Regular cardiac myocyte (primary cell): ENCODE data around the gene TGM1. TPM values are rescaled to one million over a fixed set of nuclear protein-coding genes. Genes with fewer than 3 reads are reported as not detected.

Experiments used
- total RNA-seq: library from RNA; depleted of rRNA; stranded (reverse); fragments of >200 nt; gene quantifications from 2 replicates; pipeline ENCODE4 v1.2.3, GENCODE V29; 2014

The TGM1 gene
- 0.19 and 0.85 TPM in 2 replicates for total RNA-seq

DNA sequence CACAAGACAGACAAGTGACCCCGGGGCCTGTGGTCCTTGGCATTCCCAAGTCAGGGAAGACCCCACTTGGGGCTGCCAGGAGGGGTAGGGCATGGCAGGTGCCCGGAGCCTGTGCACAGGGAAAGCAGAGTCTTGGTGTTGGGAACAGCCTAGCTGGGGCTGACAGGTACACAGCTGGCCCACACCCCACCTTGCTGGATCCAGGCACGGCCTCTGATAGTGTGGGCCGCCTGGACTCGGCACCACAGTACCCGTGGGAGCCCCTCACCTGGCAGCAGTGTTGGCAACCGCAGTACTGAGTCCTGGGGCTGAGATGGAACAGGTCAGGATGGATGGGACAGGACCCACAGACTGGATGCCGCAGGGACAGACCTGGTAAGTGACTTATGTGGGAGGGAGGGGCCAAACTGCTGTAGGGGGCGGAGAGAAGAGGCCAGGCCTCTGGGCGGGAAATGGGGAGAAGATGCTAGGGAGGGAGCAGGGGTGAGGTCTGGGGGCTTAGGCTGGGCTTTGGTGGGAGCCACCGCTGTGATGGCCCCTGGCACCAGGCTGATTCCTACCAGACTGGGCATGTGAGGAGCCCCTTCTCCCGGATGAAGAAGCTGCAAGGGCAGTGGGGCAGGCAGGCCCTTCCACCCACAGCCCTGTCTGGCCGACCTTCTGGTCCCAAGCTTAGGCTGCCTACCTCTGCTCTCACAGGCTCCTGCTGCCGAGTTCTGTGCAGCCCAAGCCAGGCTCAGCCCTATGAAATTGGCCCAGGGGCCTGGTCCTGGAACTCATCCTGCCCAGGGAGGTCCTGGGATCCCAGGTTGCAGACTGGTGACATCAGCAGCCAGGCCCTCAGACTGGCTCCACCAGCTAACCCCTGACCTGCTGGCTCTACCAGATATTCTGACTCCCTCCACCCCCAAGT, at the start of gene TGM1:
TGM1 (minus strand) TSS at position 357 of the 913 bp plus-strand sequence. CDS start 825 bp downstream, outside the sequence.

GRCh38 chr14:24310646-24311604, 47.9 kb upstream of the TGM1 start, which contains the start of gene LTB4R:
Gene LTB4R, plus strand, starts transcription at chr14:24311502. Its CDS starts 4,150 bp downstream, at chr14:24315652.

DNA sequence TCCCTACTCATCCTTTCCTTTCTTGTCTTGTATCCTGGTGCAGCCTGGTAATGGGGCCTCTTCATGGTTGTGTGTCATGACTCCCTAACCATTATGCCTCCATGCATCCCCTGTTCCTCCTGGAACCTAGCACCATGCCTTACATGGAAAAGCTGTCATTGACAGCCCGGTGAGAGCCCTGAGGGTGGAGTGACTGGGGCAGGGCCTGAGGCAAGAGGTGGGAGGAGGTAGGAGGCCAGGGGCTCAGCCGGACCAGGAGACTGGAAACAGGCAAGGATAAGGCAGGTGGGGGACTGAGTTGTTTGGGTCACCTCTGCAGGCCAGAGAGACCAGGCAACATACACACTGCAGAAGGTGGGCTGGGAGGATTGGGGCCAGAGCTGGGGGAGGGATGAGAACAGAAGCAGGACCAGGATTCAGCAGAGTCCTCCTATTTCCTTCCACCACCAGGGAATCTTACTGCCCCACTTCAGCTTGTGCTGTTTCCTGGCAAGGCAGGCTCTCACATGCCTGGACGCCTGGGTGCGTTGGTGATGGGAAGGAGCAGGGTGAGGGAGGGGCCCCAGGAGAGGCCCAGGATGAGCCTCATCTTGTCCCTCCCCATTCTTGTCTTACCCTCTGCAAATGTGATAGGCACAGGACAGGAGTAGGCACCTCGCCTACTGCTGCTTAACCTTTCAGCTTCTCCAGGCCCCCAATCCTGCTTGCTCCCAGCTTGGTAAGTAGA, 46.7 kb upstream of the TGM1 start, which contains the start of gene LTB4R2:
LTB4R2 (plus strand) TSS at position 603 of the 727 bp plus-strand sequence. CDS start 525 bp downstream, outside the sequence.

DNA sequence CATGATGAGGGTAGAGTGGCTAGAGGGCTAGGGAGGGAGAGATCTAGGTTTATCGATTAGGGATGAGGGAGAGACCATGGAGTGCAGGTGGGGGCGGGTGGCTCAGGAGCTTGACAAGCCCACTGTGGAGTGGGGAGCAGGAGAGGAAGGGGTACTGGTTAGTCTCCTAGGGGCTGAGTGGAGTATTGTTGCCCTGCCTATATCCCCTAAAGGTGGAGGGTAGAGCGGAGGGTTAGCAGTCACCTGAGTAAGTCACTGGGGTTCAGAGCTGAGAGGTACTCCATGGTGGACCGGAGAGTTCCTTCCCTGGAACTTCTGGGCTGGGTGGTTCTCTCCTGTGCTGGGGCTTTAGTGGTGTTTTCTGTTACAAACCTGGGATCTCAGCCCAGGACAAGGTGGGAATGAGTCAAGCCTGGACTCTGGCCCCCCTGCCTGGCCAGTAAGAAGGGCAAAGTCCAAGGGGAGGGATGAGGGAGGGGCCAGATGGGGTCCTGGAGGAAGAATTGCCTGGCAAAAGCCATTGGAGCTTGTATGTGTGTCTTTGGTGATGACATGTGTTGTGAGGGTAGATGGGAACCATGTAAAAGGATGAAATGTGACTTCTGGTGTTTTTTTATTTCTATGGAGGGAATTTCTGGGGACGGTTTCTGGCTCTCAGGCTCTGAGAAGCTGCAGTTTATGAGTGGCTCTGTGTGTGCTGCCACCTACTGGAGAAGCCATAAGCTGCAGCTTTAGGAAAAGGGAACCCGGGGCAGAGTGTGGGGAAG, 44.8 kb upstream of the TGM1 start, which contains the start of gene CIDEB:
CIDEB (minus strand) TSS at position 403 of the 767 bp plus-strand sequence; CDS start at position 284, 119 bp downstream.

DNA sequence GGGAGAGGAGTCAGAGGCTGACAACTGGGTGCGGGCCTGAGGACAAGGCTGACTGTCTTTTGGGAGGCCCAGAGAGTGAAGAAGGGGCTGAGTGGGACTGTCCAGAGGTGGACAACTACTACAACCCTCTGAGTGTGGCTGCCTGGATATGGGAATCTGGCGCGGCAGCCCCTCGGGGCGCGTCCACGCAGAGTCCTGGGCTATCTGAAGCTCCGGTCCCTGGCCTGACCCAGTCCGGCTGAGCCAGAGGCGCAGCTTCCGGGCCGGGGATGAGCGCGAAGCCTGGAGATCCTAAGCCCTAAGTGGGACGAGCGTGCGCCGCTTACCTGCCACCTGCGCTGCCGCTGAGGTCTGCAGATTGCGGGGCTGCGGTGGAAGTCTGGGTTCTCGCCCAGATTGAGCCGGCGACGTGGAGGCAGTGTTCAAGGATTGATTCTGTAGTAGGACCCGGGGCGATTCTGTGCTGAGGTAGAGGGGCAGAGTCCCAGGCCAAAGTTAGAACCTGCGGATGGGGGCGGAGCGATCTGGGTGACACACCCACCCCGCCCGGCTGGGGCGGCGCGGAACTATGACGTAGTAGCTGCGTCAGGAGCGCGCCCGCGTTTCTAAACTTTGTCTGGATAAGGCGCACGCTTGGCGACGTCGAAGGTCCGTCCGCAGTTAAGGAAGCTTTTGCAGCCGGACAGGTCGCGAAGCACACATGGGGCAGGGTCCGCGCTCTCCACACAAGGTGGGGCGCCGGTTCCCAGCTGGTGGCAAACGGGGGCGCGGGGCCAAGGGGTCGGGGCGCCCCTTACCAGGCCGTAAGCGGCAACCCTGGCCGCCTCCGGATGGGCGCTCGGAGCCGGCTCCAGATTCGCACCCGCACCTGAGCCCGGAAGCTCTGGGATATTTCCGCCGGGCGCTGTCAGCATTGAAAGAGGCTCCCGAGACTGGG, 36.5 kb upstream of the TGM1 start, which contains the start of the genes DHRS1 and NOP9:
DHRS1 (minus strand) TSS at position 526 of the 937 bp plus-strand sequence. CDS start 674 bp downstream, outside the sequence.
NOP9 (plus strand) TSS at position 596 of the 937 bp plus-strand sequence; CDS start at position 701, 105 bp downstream.

GRCh38 chr14:24271134-24271833, 8.3 kb upstream of the TGM1 start, which contains the start of gene RABGGTA:
Gene RABGGTA, minus strand, starts transcription at chr14:24271597. Its CDS starts 482 bp downstream, at chr14:24271115.

GRCh38 chr14:24232645-24233537, 30.1 kb downstream of the TGM1 start, which contains the start of gene GMPR2:
Gene GMPR2, plus strand, starts transcription at chr14:24232929. Its CDS starts 325 bp downstream, at chr14:24233254.

GRCh38 chr14:24232121-24232644, 30.8 kb downstream of the TGM1 start, which contains the start of gene NEDD8:
Gene NEDD8, minus strand, starts transcription at chr14:24232367. Its CDS starts 100 bp downstream, at chr14:24232267.

DNA sequence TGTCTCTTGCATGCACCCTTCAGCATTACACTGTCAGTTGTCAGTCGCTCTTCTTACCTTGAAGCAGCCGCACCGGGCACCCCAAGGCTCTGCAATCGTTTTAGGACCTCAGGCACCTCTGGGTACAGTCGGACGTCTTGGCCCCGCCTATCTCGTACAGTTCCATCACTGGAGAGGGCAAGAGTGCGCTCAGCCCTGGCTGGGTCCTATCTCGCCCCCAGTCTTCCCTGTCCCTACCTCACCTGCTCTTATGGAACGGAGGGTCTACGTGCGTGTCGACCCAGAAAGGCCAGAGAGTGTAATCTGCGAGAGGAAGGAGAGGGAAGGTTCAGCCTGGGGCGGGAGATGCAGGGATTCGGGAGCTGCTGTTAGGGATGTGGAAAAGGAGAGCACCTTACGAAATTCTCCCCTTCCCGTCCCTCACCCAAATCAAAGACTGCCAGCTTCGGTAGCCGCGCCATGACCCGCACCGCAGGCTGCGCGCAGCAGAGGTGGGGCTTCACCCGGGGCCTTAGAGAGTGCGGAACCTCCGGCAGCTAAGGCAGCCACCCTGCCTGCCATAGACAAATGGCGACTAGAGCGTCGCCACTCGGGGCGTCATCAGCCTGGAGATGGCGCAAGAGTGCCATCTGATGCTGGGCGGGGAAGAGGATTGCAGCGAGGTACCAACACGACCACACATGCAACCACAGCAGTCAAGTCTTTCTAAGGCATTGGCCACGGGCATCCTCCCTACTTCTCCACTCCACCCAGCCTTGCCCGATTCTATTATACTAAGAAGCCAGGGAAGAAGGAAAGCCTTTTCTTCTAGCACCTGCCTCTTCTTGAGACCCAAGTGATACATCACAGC, 47.3 kb downstream of the TGM1 start, which contains the start of gene MDP1:
MDP1 (minus strand) TSS at position 572 of the 850 bp plus-strand sequence; CDS start at position 461, 111 bp downstream.

GRCh38 chr14:24212924-24213865, 49.8 kb downstream of the TGM1 start, which contains the start of gene CHMP4A:
Gene CHMP4A, minus strand, starts transcription at chr14:24213488. Its CDS starts 49 bp downstream, at chr14:24213439.

Other genes with a start within 250 kb of the TGM1 start
- gene CARMIL3, start 211.2 kb downstream of the TGM1 start, total RNA-seq = not detected in 2 replicates
- not detected in 2 replicates for gene CPNE6, start 191.6 kb downstream of the TGM1 start, total RNA-seq
- 13.4 and 17.2 TPM in 2 replicates for gene PCK2, start 168.9 kb downstream of the TGM1 start, total RNA-seq
- 50.6 and 56.1 TPM in 2 replicates for gene DCAF11, start 148.4 kb downstream of the TGM1 start, total RNA-seq
- 0.56 and 0.77 TPM in 2 replicates for gene NRL, start 148.2 kb downstream of the TGM1 start, total RNA-seq
- not detected in 2 replicates for gene FITM1, start 132.5 kb downstream of the TGM1 start, total RNA-seq
- 69.4 and 88.5 TPM in 2 replicates for gene PSME1, start 127.0 kb downstream of the TGM1 start, total RNA-seq
- 20.6 and 31.1 TPM in 2 replicates for gene EMC9, start 121.6 kb downstream of the TGM1 start, total RNA-seq
- gene PSME2, start 116.6 kb downstream of the TGM1 start, total RNA-seq = 81.5 and 136 TPM in 2 replicates
- 22.6 and 28.8 TPM in 2 replicates for gene RNF31, start 115.7 kb downstream of the TGM1 start, total RNA-seq
- 55.5 and 58.9 TPM in 2 replicates for gene IRF9, start 101.9 kb downstream of the TGM1 start, total RNA-seq
- 0.56 and 0.77 TPM in 2 replicates for gene REC8, start 91.1 kb downstream of the TGM1 start, total RNA-seq
- 26.5 and 79.8 TPM in 2 replicates for gene IPO4, start 74.4 kb downstream of the TGM1 start, total RNA-seq
- gene TM9SF1, start 67.7 kb downstream of the TGM1 start, total RNA-seq = 78.4 and 80.1 TPM in 2 replicates
- gene TSSK4, start 57.5 kb downstream of the TGM1 start, total RNA-seq = under 0.01 TPM in 1 of 2 replicates, not detected in the other
- gene CHMP4A, start 49.7 kb downstream of the TGM1 start, total RNA-seq = 23.4 and 25.1 TPM in 2 replicates
- 15.9 and 18.0 TPM in 2 replicates for gene MDP1, start 47.1 kb downstream of the TGM1 start, total RNA-seq
- 142 and 224 TPM in 2 replicates for gene NEDD8, start 30.8 kb downstream of the TGM1 start, total RNA-seq
- gene GMPR2, start 30.2 kb downstream of the TGM1 start, total RNA-seq = 63.6 and 103 TPM in 2 replicates
- gene TINF2, start 20.6 kb downstream of the TGM1 start, total RNA-seq = 48.3 and 58.3 TPM in 2 replicates
- gene RABGGTA, start 8.4 kb upstream of the TGM1 start, total RNA-seq = 24.0 and 28.0 TPM in 2 replicates
- 9.0 and 9.9 TPM in 2 replicates for gene DHRS1, start 36.6 kb upstream of the TGM1 start, total RNA-seq
- gene NOP9, start 36.7 kb upstream of the TGM1 start, total RNA-seq = 19.7 and 34.7 TPM in 2 replicates
- 1.5 and 1.7 TPM in 2 replicates for gene CIDEB, start 44.8 kb upstream of the TGM1 start, total RNA-seq
- gene LTB4R2, start 47.0 kb upstream of the TGM1 start, total RNA-seq = 1.3 and 3.1 TPM in 2 replicates
- 1.5 and 1.7 TPM in 2 replicates for gene LTB4R, start 48.3 kb upstream of the TGM1 start, total RNA-seq
- gene ADCY4, start 71.9 kb upstream of the TGM1 start, total RNA-seq = 5.6 and 15.5 TPM in 2 replicates
- gene RIPK3, start 76.8 kb upstream of the TGM1 start, total RNA-seq = 0.19 and 0.56 TPM in 2 replicates
- gene NFATC4, start 105.0 kb upstream of the TGM1 start, total RNA-seq = 30.3 and 71.0 TPM in 2 replicates
- 3.5 and 6.8 TPM in 2 replicates for gene NYNRIN, start 135.8 kb upstream of the TGM1 start, total RNA-seq
- gene CBLN3, start 166.5 kb upstream of the TGM1 start, total RNA-seq = 1.5 and 5.9 TPM in 2 replicates
- 45.6 and 53.8 TPM in 2 replicates for gene KHNYN, start 166.8 kb upstream of the TGM1 start, total RNA-seq
- 8.2 and 10.4 TPM in 2 replicates for gene SDR39U1, start 179.6 kb upstream of the TGM1 start, total RNA-seq
- not detected in 2 replicates for gene CMA1, start 245.1 kb upstream of the TGM1 start, total RNA-seq